BJ (cell line): Measurements from ENCODE around the gene WIPF2. TPM values are rescaled to one million over a fixed set of nuclear protein-coding genes. Genes with fewer than 3 reads are reported as not detected.
A peak's percentile ranks its signal among the peaks of the same experiment; 100 is the strongest.
"Not testable (repeated sequence)": the region's sequence is repeated elsewhere in the genome, so short reads cannot be mapped to it uniquely, and the experiment has no call there.

ENCODE experiments used
- CTCF ChIA-PET: fragments of 350-600 bp; formaldehyde crosslinking; extraction: SDS; loops from one replicate; lab custom pipeline; 2021; ENCODE audit warnings: antibody characterized with exemption, inconsistent platforms; lab: Yijun Ruan, JAX
- POLR2A ChIA-PET: fragments of 300-600 bp; sonication (Branson Sonifier 250); formaldehyde crosslinking; extraction: SDS; loops from one replicate; lab custom pipeline; 2021; ENCODE audit warnings: antibody characterized with exemption; lab: Charles Lee
- DNase-seq: peaks from one replicate; pipeline ENCODE4 v3.0.0-alpha.2; 2011; ENCODE audit warnings: low read depth
- H3K27me3 ChIP-seq: 2 replicates; pipeline ENCODE4 v1.6.0; 2011; ENCODE audit warnings: low read length; ENCODE audit not compliant: control insufficient read depth, insufficient read depth
- H3K36me3 ChIP-seq: 2 replicates; pipeline ENCODE4 v1.5.1; 2011; ENCODE audit warnings: low read length; ENCODE audit not compliant: control insufficient read depth, insufficient read depth
- H3K4me3 ChIP-seq: 2 replicates; pipeline ENCODE4 v1.5.1; 2011; ENCODE audit warnings: low read depth, mild to moderate bottlenecking, control low read depth, low read length
- CTCF ChIP-seq: IDR thresholded peaks from 2 replicates; pipeline ENCODE4 v1.5.1; 2011; ENCODE audit warnings: low read depth, mild to moderate bottlenecking, control low read depth, inconsistent platforms, low read length, moderate library complexity; ENCODE audit not compliant: insufficient read depth
- polyA plus RNA-seq: library from polyadenylated mRNA; depleted of rRNA; stranded (reverse); fragments of >200 nt; gene quantifications from 2 replicates; pipeline ENCODE4 v1.2.3, GENCODE V29; 2011

WIPF2 gene
- polyA plus RNA-seq, 1 experiment = 8.1 TPM

- Histone ChIP-seq H3K4me3 (no peak overlapping the region), H3K27me3 (no peaks in the 10 kb centered on the region), H3K36me3 (no peaks in the 10 kb centered on the region; the same call in 1 of the 2 replicates)
- TF ChIP-seq CTCF = no peak
- POLR2A ChIA-PET = no interaction called here
- DNase-seq = no peak
- CTCF ChIA-PET = interaction anchor here (0.8 to 4.1 kb wide), 6 partner anchors 11 to 183 kb away, joined by 3 to 31 read pairs (median 4); no protein-coding TSS in a partner anchor
These were observed 20.5 kb upstream of the WIPF2 start for GRCh38 chr17:40198576-40198975.

GRCh38 chr17:40203131-40203530 is 16.0 kb upstream of the WIPF2 start:
- H3K27me3 ChIP-seq = no peaks in the 10 kb centered on the region
- no peak overlapping the region for H3K4me3 ChIP-seq
- ChIA-PET POLR2A (no interaction called here), CTCF (interaction anchor here (0.7 to 3.2 kb wide), 7 partner anchors 34 to 157 kb away, joined by 3 to 39 read pairs (median 5); no protein-coding TSS in a partner anchor)
- no peak for DNase-seq
- no peak for TF ChIP-seq CTCF
- H3K36me3 ChIP-seq = no peaks in the 10 kb centered on the region

- H3K36me3 ChIP-seq, H3K27me3 ChIP-seq, DNase-seq, POLR2A ChIA-PET, H3K4me3 ChIP-seq, CTCF ChIA-PET: not testable (repeated sequence)
These were observed 12.9 kb upstream of the WIPF2 start for GRCh38 chr17:40206193-40206592.

GRCh38 chr17:40209404-40210093 is 9.6 kb upstream of the WIPF2 start:
- Histone ChIP-seq H3K4me3 (no peak overlapping the region), H3K36me3 (no peaks in the 10 kb centered on the region), H3K27me3 (no peaks in the 10 kb centered on the region)
- no peak for TF ChIP-seq CTCF
- POLR2A ChIA-PET = interaction anchor here (0.6 to 0.9 kb wide), 5 partner anchors 9 to 208 kb away, joined by 3 to 17 read pairs (median 13); partner anchors contain the start of gene WIPF2
- CTCF ChIA-PET = interaction anchor here (0.6 to 2.5 kb wide), 11 partner anchors 8 to 146 kb away, joined by 3 to 18 read pairs (median 6); partner anchors contain the start of gene WIPF2
- DNase-seq = peak; percentile 87

- ChIA-PET CTCF (interaction anchor here (0.6 to 1.1 kb wide), 2 partner anchors 12 to 79 kb away, joined by 5 read pairs; no protein-coding TSS in a partner anchor), POLR2A (interaction anchor here (0.7 kb wide), 1 partner anchor 114 kb away, joined by 5 read pairs; no protein-coding TSS in a partner anchor)
- H3K27me3 ChIP-seq, H3K36me3 ChIP-seq, DNase-seq, H3K4me3 ChIP-seq: not testable (repeated sequence)
These were observed 5.2 kb upstream of the WIPF2 start for GRCh38 chr17:40213914-40214313.

- H3K36me3 ChIP-seq = no peaks in the 10 kb centered on the region
- ChIA-PET POLR2A (interaction anchor here (1.4 kb wide), 1 partner anchor 9 kb away, joined by 17 read pairs; no protein-coding TSS in a partner anchor), CTCF (interaction anchor here (0.9 to 1.9 kb wide), 7 partner anchors 8 to 79 kb away, joined by 3 to 8 read pairs (median 4); no protein-coding TSS in a partner anchor)
- no peak overlapping the region for H3K4me3 ChIP-seq
- TF ChIP-seq CTCF = no peak
- DNase-seq = no peak
- H3K27me3 ChIP-seq = no peaks in the 10 kb centered on the region
These were observed 931 bp upstream of the WIPF2 start for GRCh38 chr17:40218006-40218739.
